Measurements from ENCODE around the gene GLB1L3. TPM values are rescaled to one million over a fixed set of nuclear protein-coding genes. Genes with fewer than 3 reads are reported as not detected.

GLB1L3 gene
- total and polyA plus RNA-seq, 2 donors (not counting 3 experiments of a cell fraction or from before 2014, with no cell fraction given), result not detected

GRCh38 chr11:134363161-134363560, 87.0 kb downstream of the GLB1L3 start:
- Histone ChIP-seq H4K20me1 (replicated peaks; ENCODE audit: control insufficient read depth, extremely low read depth, insufficient read depth, low read length) (no peaks in the 10 kb centered on the region), H3K9ac (replicated peaks; ENCODE audit: extremely low read depth, insufficient read depth, low read length) (no peak overlapping the region), H3K9me3 (replicated peaks; ENCODE audit: control insufficient read depth, insufficient read depth, low read length) (no peaks in the 10 kb centered on the region), H3K27ac (ENCODE audit: insufficient read depth, low read depth, low read length) (no peak overlapping the region), H3K4me1 (ENCODE audit: control insufficient read depth, extremely low read depth, insufficient read depth, low read length) (no peaks in the 10 kb centered on the region), H2AFZ (ENCODE audit: low read depth, low read length) (no peak overlapping the region), H3K27me3 (ENCODE audit: control insufficient read depth in 2 of 2, insufficient read depth in 2 of 2, low read length in 2 of 2) (no peaks in the 10 kb centered on the region), H3K9me1 (replicated peaks; ENCODE audit: control insufficient read depth, extremely low read depth, insufficient read depth, low read length) (no peaks in the 10 kb centered on the region), H3K4me2 (ENCODE audit: insufficient read depth, low read length) (no peak overlapping the region), H3K79me2 (ENCODE audit: control insufficient read depth, insufficient read depth, low read length) (no peaks in the 10 kb centered on the region), H3K36me3 (ENCODE audit: control insufficient read depth in 2 of 2, extremely low read depth in 1 of 2, insufficient read depth in 2 of 2, low read length in 2 of 2) (no peaks in the 10 kb centered on the region), H3K4me3 (replicated peaks in 1 of 3; ENCODE audit: insufficient read depth in 1 of 3, low read depth in 1 of 3, low read length in 3 of 3) (no peak overlapping the region)
- BruUV-seq (replicated peaks), result no TSS peak
- DNase-seq (ENCODE audit: low read depth, low spot score), result no peak
- TF ChIP-seq EZH2 (IDR thresholded peaks at IDR 0.05; ENCODE audit: borderline replicate concordance, low read depth, low read length, severe bottlenecking) (no peak), POLR2A (IDR thresholded peaks at IDR 0.05; ENCODE audit: low read depth, low read length) (no peak), POLR2AphosphoS5 (IDR thresholded peaks at IDR 0.05; ENCODE audit: insufficient read depth, low read depth, low read length) (no peak), GATA2 (IDR thresholded peaks at IDR 0.05; ENCODE audit: insufficient read depth, insufficient read length, low read depth, low read length) (no peak), MYC (IDR thresholded peaks at IDR 0.05; ENCODE audit: low read depth, low read length) (no peak), MAX (IDR thresholded peaks at IDR 0.05; ENCODE audit: insufficient read depth, insufficient read length) (no peak), JUN (IDR thresholded peaks at IDR 0.05; ENCODE audit: borderline replicate concordance, insufficient read depth, insufficient read length, low read depth) (no peak)
- FAIRE-seq, result no peak
- ChIA-PET POLR2A (no interaction called here), CTCF (no interaction called here)
- intact Hi-C loops (cut with micrococcal nuclease), result no loop called here
- dilution Hi-C loops (cut with MboI; ENCODE audit: extremely low pct_ligation_motif_present, low sequenced_read_pairs), result no loop called here

GRCh38 chr11:134363592-134363991, 87.4 kb downstream of the GLB1L3 start:
- dilution Hi-C loops (cut with MboI; ENCODE audit: extremely low pct_ligation_motif_present, low sequenced_read_pairs), result no loop called here

More at GRCh38 chr11:134363592-134363991, 87.4 kb downstream of the GLB1L3 start:
- no peaks in the 10 kb centered on the region for H3K4me1 ChIP-seq (ENCODE audit: control insufficient read depth, extremely low read depth, insufficient read depth, low read length)
- H3K27ac ChIP-seq (ENCODE audit: insufficient read depth, low read depth, low read length), result no peak overlapping the region
- ChIA-PET POLR2A (no interaction called here), CTCF (no interaction called here)
- no peaks in the 10 kb centered on the region for H3K9me1 ChIP-seq (replicated peaks; ENCODE audit: control insufficient read depth, extremely low read depth, insufficient read depth, low read length)
- no peaks in the 10 kb centered on the region for H3K36me3 ChIP-seq (ENCODE audit: control insufficient read depth in 2 of 2, extremely low read depth in 1 of 2, insufficient read depth in 2 of 2, low read length in 2 of 2)
- H4K20me1 ChIP-seq (replicated peaks; ENCODE audit: control insufficient read depth, extremely low read depth, insufficient read depth, low read length), result no peaks in the 10 kb centered on the region
- DNase-seq (ENCODE audit: low read depth, low spot score) (no peak), FAIRE-seq (no peak)
- H3K79me2 ChIP-seq (ENCODE audit: control insufficient read depth, insufficient read depth, low read length), result no peaks in the 10 kb centered on the region
- no TSS peak for BruUV-seq (replicated peaks)
- intact Hi-C loops (cut with micrococcal nuclease), result no loop called here
- H3K27me3 ChIP-seq (ENCODE audit: control insufficient read depth in 2 of 2, insufficient read depth in 2 of 2, low read length in 2 of 2), result no peaks in the 10 kb centered on the region
- H3K9me3 ChIP-seq (replicated peaks; ENCODE audit: control insufficient read depth, insufficient read depth, low read length), result no peaks in the 10 kb centered on the region
- no peak overlapping the region for H3K9ac ChIP-seq (replicated peaks; ENCODE audit: extremely low read depth, insufficient read depth, low read length)
- TF ChIP-seq FOS (IDR thresholded peaks at IDR 0.05; ENCODE audit: borderline replicate concordance, insufficient read depth, low read length) (no peak), POLR2A (IDR thresholded peaks at IDR 0.05; ENCODE audit: low read depth, low read length) (no peak), POLR2AphosphoS5 (IDR thresholded peaks at IDR 0.05; ENCODE audit: insufficient read depth, low read depth, low read length) (no peak), MAX (IDR thresholded peaks at IDR 0.05; ENCODE audit: insufficient read depth, insufficient read length) (no peak), EZH2 (IDR thresholded peaks at IDR 0.05; ENCODE audit: borderline replicate concordance, low read depth, low read length, severe bottlenecking) (no peak), GATA2 (IDR thresholded peaks at IDR 0.05; ENCODE audit: insufficient read depth, insufficient read length, low read depth, low read length) (no peak), MYC (IDR thresholded peaks at IDR 0.05; ENCODE audit: low read depth, low read length) (no peak), CTCF (IDR thresholded peaks at IDR 0.05; ENCODE audit: extremely low read depth in 1 of 2, insufficient read depth in 1 of 2, low read depth in 1 of 2, low read length in 2 of 2) (no peak), JUN (IDR thresholded peaks at IDR 0.05; ENCODE audit: borderline replicate concordance, insufficient read depth, insufficient read length, low read depth) (no peak)
- H2AFZ ChIP-seq (ENCODE audit: low read depth, low read length), result no peak overlapping the region
- no peak overlapping the region for H3K4me2 ChIP-seq (ENCODE audit: insufficient read depth, low read length)
- no peak overlapping the region for H3K4me3 ChIP-seq (replicated peaks in 1 of 3; ENCODE audit: insufficient read depth in 1 of 3, low read depth in 1 of 3, low read length in 3 of 3)
